Thymus (tissue), 14 donors: Measurements from ENCODE around the gene CCL8. TPM values are rescaled to one million over a fixed set of nuclear protein-coding genes. Genes with fewer than 3 reads are reported as not detected.

Source experiments
- DNase-seq, 9 donors: peaks; one replicate each; pipeline ENCODE4 v3.0.0-alpha.2; 2013; ENCODE audit warnings: low spot score in 9 of 9, low read depth in 6 of 9, missing footprints in 1 of 9
- H3K27ac ChIP-seq, 2 donors: one replicate each; pipeline ENCODE4 v1.5.1; 2013; ENCODE audit warnings: control low read depth in 1 of 2, low read depth in 1 of 2, low read length in 1 of 2, mild to moderate bottlenecking in 1 of 2, moderate library complexity in 1 of 2
- H3K27me3 ChIP-seq, 2 donors: one replicate each; pipeline ENCODE4 v1.5.1; 2013; ENCODE audit warnings: low read length in 1 of 2; ENCODE audit not compliant: control insufficient read depth in 2 of 2, insufficient read depth in 1 of 2
- H3K36me3 ChIP-seq, 2 donors: one replicate each; pipeline ENCODE4 v1.5.1; 2013; ENCODE audit warnings: low read length in 1 of 2, mild to moderate bottlenecking in 1 of 2, moderate library complexity in 1 of 2; ENCODE audit not compliant: control insufficient read depth in 2 of 2, insufficient read depth in 2 of 2
- H3K4me1 ChIP-seq, 2 donors: one replicate each; pipeline ENCODE4 v1.5.1; 2013; ENCODE audit warnings: low read length in 2 of 2; ENCODE audit not compliant: control insufficient read depth in 2 of 2, insufficient read depth in 2 of 2
- H3K4me3 ChIP-seq, 2 donors: one replicate each; pipeline ENCODE4 v1.5.1; 2013; ENCODE audit warnings: low read length in 2 of 2, control low read depth in 1 of 2, mild to moderate bottlenecking in 1 of 2
- H3K9me3 ChIP-seq, 2 donors: one replicate each; pipeline ENCODE4 v1.5.1; 2013; ENCODE audit warnings: low read length in 1 of 2, mild to moderate bottlenecking in 1 of 2; ENCODE audit not compliant: control insufficient read depth in 2 of 2, insufficient read depth in 1 of 2
- WGBS: extraction: QIAGEN DNeasy Blood & Tissue Kit; methylation state at CpG from one replicate; pipeline ENCODE4 v1.1.7; 2013; 5-methylcytosine and 5-hydroxymethylcytosine counted together
- long read RNA-seq, 10 donors: transcript quantifications; one replicate each; lab custom pipeline, GENCODE V29; 2026
- polyA plus RNA-seq: library from polyadenylated mRNA; stranded (reverse); fragments of 200-250 nt; gene quantifications from one replicate; pipeline ENCODE4 v1.2.3, GENCODE V29; 2013
- total RNA-seq: library from RNA; stranded (reverse); fragments of 120-200 nt; gene quantifications from one replicate; pipeline ENCODE4 v1.2.4, GENCODE V29; 2013
- donor health status: healthy.

CCL8 gene
- total RNA-seq: 1.4 TPM
- 2.9 TPM for polyA plus RNA-seq
- long read RNA-seq, donor 1: 0 reads
- long read RNA-seq, donor 2: 0 reads
- long read RNA-seq, donor 3: 0 reads
- long read RNA-seq, donor 4: 0 reads
- long read RNA-seq, donor 5, transcript CCL8-201 (3 exons, 1,261 nt): major isoform, 5 of 5 reads
- long read RNA-seq, donor 5, partial matches to known transcripts: 0 of 5 reads
- long read RNA-seq, donor 5, other reads (novel, unspliced or antisense): 0 of 5 reads
- long read RNA-seq, donor 6: 0 reads
- long read RNA-seq, donor 7: 0 reads
- long read RNA-seq, donor 8, partial matches to known transcripts: 0 of 1 reads
- long read RNA-seq, donor 8, other reads (novel, unspliced or antisense): 0 of 1 reads
- long read RNA-seq, donor 9, partial matches to known transcripts: 0 of 1 reads
- long read RNA-seq, donor 9, other reads (novel, unspliced or antisense): 0 of 1 reads
- long read RNA-seq, donor 10, partial matches to known transcripts: 0 of 1 reads
- long read RNA-seq, donor 10, other reads (novel, unspliced or antisense): 0 of 1 reads

DNA sequence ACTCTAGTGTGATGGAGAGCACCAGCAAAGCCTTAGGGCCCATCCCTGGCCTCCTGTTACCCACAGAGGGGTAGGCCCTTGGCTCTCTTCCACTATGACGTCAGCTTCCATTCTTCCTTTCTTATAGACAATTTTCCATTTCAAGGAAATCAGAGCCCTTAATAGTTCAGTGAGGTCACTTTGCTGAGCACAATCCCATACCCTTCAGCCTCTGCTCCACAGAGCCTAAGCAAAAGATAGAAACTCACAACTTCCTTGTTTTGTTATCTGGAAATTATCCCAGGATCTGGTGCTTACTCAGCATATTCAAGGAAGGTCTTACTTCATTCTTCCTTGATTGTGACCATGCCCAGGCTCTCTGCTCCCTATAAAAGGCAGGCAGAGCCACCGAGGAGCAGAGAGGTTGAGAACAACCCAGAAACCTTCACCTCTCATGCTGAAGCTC, at the start of gene CCL8:
CCL8 (plus strand) TSS at position 397 of the 445 bp plus-strand sequence. CDS start 67 bp downstream, outside the sequence.
- no peak within 1 kb of the TSS for H3K4me3 ChIP-seq
- 91% methylated on average over 2 of the region's 2 CpGs for WGBS
- no peaks in the 10 kb centered on the region for H3K27me3 ChIP-seq
- no peak within 1 kb of the TSS for H3K27ac ChIP-seq
- no peaks in the 10 kb centered on the region for H3K9me3 ChIP-seq
- peaks cover 0 to under 1% of the 10 kb centered on the region in 2 donors for H3K4me1 ChIP-seq
- no peak for DNase-seq
- H3K36me3 ChIP-seq: no peaks in the 10 kb centered on the region

- no peak for DNase-seq
- H3K9me3 ChIP-seq: no peaks in the 10 kb centered on the region
- no peak within 1 kb of the TSS for H3K27ac ChIP-seq
- no peaks in the 10 kb centered on the region for H3K4me1 ChIP-seq
- H3K27me3 ChIP-seq: peaks cover 0 to 2% of the 10 kb centered on the region in 2 donors
- WGBS: 25% methylated on average over 1 of the region's 1 CpG
- H3K4me3 ChIP-seq: no peak within 1 kb of the TSS
- no peaks in the 10 kb centered on the region for H3K36me3 ChIP-seq
Measured at GRCh38 chr17:34269969-34270368, 49.3 kb upstream of the CCL8 start, which contains the start of gene CCL7. CCL7 (plus strand) TSS chr17:34270221; CDS start chr17:34270291, 70 bp downstream.

- no peaks in the 10 kb centered on the region for H3K9me3 ChIP-seq
- no peak overlapping the region for H3K27ac ChIP-seq
- H3K36me3 ChIP-seq: no peaks in the 10 kb centered on the region
- WGBS: 48% methylated on average over 1 of the region's 1 CpG
- H3K4me3 ChIP-seq: no peak overlapping the region
- no peak for DNase-seq
- no peaks in the 10 kb centered on the region for H3K4me1 ChIP-seq
- H3K27me3 ChIP-seq: peaks cover 0 to 2% of the 10 kb centered on the region in 2 donors
Measured at GRCh38 chr17:34275881-34276280, 43.4 kb upstream of the CCL8 start.

DNA sequence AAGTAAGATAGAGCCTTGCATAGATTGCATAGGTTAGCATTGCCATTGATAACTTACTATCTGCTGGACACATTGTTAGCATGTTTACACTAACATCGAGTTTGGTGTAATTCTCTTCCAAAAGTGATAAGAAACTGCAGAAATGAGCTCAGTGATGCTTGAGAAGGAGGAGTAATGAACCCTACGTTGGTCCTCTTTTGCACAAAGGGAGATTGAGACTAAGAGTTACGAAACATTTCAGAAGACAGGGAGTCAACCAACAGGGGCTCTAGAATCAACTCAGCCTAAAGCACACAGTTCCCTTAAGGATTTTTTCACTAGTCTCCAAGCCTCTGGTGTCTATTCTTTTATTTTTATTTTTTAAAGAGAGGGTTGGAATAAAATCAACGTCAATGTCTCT, 42.4 kb upstream of the CCL8 start:
- WGBS: 89% methylated on average over 4 of the region's 4 CpGs
- DNase-seq: no peak
- no peaks in the 10 kb centered on the region for H3K9me3 ChIP-seq

GRCh38 chr17:34283571-34283970, 35.7 kb upstream of the CCL8 start:
- no peak for DNase-seq
- Histone ChIP-seq H3K9me3 (no peaks in the 10 kb centered on the region), H3K36me3 (no peaks in the 10 kb centered on the region), H3K4me3 (no peak overlapping the region), H3K27ac (no peak overlapping the region), H3K4me1 (no peaks in the 10 kb centered on the region), H3K27me3 (peaks cover 0 to 3% of the 10 kb centered on the region in 2 donors)
- WGBS: 97% methylated on average over 6 of the region's 6 CpGs

More for the DNA sequence above, 42.4 kb upstream of the CCL8 start:
- H3K27me3 ChIP-seq: peaks cover 0 to 2% of the 10 kb centered on the region in 2 donors
- H3K27ac ChIP-seq: no peak overlapping the region
- no peaks in the 10 kb centered on the region for H3K4me1 ChIP-seq
- H3K4me3 ChIP-seq: no peak overlapping the region
- H3K36me3 ChIP-seq: no peaks in the 10 kb centered on the region

DNA sequence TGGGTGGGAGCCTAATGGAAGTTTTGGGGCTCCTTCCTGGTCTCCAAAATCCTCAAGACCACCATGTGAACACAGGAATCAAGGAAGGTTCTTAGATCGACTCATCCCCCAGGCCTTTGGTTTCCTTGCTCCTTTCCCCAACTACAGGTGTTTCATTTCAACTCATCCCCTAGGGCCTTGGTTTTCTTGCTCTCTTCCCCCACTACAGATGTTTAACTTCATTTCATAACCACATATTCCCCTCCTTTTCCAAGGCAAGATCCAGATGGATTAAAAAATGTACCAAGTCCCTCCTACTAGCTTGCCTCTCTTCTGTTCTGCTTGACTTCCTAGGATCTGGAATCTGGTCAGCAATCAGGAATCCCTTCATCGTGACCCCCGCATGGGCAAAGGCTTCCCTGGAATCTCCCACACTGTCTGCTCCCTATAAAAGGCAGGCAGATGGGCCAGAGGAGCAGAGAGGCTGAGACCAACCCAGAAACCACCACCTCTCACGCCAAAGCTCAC, 33.9 kb upstream of the CCL8 start, which contains the start of gene CCL11:
CCL11 (plus strand) TSS at position 457 of the 507 bp plus-strand sequence. CDS start 67 bp downstream, outside the sequence.
- Histone ChIP-seq H3K27ac (no peak within 1 kb of the TSS), H3K27me3 (peaks cover 0 to 3% of the 10 kb centered on the region in 2 donors), H3K9me3 (no peaks in the 10 kb centered on the region), H3K36me3 (no peaks in the 10 kb centered on the region), H3K4me3 (no peak within 1 kb of the TSS), H3K4me1 (no peaks in the 10 kb centered on the region)
- DNase-seq: no peak
- 95% methylated on average over 4 of the region's 4 CpGs for WGBS

GRCh38 chr17:34287875-34288274, 31.4 kb upstream of the CCL8 start:
- no peaks in the 10 kb centered on the region for H3K36me3 ChIP-seq
- 83% methylated on average over 2 of the region's 2 CpGs for WGBS
- H3K4me3 ChIP-seq: no peak overlapping the region
- H3K27me3 ChIP-seq: peaks cover 0 to 3% of the 10 kb centered on the region in 2 donors
- H3K9me3 ChIP-seq: no peaks in the 10 kb centered on the region
- no peak overlapping the region for H3K27ac ChIP-seq
- DNase-seq: no peak
- H3K4me1 ChIP-seq: no peaks in the 10 kb centered on the region

DNA sequence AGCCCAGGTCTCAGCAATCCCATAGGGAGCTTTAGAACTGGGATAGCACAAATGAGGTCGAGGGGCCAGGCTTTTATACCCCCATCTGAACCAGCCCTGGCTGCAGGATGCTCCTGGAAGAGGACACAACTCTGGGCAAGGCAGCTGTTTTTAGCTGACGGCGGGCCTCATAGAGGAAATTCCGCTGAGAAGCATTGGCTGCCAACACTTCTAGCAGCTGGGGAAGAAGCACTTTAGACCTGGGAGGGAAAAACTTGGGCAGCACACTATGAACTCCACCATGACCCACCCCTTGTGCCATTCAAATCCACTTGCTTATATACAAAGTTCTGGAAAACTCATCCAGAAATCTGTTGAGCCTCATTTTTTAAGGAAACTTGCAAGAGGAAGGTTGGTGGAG, 28.6 kb upstream of the CCL8 start:
- Histone ChIP-seq H3K27ac (no peak overlapping the region), H3K4me1 (no peaks in the 10 kb centered on the region), H3K36me3 (no peaks in the 10 kb centered on the region), H3K9me3 (no peaks in the 10 kb centered on the region), H3K27me3 (peaks cover 0 to 2% of the 10 kb centered on the region in 2 donors), H3K4me3 (no peak overlapping the region)
- no peak for DNase-seq
- 81% methylated on average over 4 of the region's 4 CpGs for WGBS

GRCh38 chr17:34291721-34292348, 27.4 kb upstream of the CCL8 start:
- 96% methylated on average over 6 of the region's 6 CpGs for WGBS
- no peaks in the 10 kb centered on the region for H3K4me1 ChIP-seq
- H3K27me3 ChIP-seq: no peaks in the 10 kb centered on the region
- no peak overlapping the region for H3K4me3 ChIP-seq
- no peak for DNase-seq
- H3K9me3 ChIP-seq: no peaks in the 10 kb centered on the region
- H3K36me3 ChIP-seq: no peaks in the 10 kb centered on the region
- H3K27ac ChIP-seq: no peak overlapping the region
